Stimulated activated CD8-positive, alpha-beta memory T cell treated with anti-CD3 and anti-CD28 coated beads, Interleukin-12 subunit alpha, Interleukin-12 subunit beta, amount 100 ng/mL, for 1 hour (primary cell): ENCODE data around the gene ARHGAP30.
A peak's percentile ranks its signal among the peaks of the same experiment; 100 is the strongest.

ENCODE experiments used
- DNase-seq: peaks from one replicate; pipeline ENCODE4 v3.0.0-alpha.2; 2020; ENCODE audit warnings: low read depth

Gene ARHGAP30

DNA sequence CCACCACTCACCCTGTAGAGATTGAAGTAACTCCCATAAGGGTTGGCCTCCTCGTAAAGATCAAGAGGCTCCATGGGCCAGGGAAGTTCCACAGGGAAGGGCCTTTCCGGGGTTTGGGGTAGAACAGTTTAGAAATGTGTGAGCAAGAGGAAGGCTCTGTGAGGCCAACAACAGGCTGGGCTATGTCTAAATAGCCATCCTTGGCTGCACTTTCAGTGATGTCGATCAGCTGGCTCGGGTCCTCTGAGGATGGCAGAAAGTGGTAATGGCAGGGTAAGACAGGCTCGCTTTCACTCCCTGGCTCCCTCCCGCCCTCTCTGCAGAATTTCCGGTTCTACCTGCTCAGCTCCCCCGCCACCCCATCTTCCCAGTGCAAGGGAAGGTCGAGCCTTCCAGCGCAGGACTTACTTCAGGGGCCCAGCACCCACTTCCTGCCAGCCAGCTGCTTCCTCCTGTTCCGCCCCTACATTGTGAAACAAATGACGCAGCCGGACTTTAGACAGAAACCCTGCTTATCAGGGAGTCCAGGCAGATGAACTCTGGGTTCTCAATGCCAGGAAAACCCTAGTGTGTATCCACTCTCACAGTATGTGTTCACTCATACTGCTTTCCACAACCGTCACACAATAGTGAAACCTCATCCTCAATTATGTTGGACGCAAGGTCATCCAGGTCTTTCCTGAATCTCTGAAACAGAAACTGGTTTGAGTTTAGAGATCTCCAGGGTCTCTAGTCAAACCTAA is 56.0 kb downstream of the ARHGAP30 start:
- peak; percentile 26 for DNase-seq

GRCh38 chr1:161013131-161013487 is 56.6 kb downstream of the ARHGAP30 start:
- DNase-seq = no peak

- no peak for DNase-seq
Measured at GRCh38 chr1:161012420-161012819, 57.3 kb downstream of the ARHGAP30 start.

DNA sequence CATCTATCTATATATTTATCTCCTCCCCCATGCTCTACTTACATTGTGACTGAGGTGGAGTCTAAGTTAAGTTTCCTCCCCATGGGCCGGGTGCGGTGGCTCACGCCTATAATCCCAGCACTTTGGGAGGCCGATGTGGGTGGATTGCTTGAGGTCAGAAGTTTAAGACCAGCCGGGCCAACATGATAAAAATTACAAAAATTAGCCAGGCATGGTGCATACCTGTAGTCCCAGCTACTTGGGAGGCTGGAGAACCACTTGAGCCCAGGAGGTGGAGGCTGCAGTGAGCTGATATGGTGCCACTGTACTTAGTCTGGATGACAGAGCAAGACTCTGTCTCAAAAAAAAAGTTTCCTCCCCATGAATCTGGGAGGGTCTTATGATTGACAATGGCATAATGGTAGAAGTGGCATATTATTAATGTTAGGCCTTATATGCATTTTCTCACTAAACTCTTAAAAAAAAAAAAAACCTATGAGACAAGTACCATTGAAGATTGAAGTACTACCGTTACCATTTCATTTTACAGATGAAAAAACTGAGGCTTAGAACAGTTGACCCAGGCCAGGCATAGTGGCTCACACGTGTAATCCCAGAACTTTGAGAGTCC is 60.0 kb downstream of the ARHGAP30 start:
- DNase-seq = no peak

DNA sequence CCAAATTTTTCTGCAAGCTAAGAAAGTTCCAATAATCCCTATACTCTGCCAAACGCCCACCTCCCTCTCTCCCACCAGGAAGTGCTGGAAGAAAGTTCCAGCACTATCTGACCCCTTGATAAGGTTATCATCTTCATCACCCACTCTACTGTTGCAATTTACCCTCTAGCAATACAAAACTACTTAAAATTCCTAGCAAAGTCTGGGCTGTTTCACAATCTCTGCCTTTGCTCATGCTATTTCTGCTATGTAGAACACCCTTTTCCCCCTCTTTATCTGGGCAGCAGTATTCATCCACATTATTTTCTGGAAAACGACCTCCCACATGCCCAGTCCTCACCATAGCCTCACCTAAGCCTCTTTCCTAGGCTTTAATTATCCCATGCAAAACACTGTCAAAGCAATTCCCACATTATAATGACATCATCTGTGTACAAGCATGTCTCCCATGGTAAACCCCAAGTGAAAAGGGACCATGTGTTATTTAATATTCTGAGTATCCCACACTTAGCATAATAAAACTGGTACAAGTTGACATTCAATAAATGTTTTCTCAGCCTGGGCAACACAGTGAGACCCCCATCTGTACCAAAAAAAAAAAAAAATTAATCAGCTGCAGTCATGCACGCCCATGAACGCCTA is 60.7 kb downstream of the ARHGAP30 start:
- no peak for DNase-seq

- no peak for DNase-seq
Measured at GRCh38 chr1:161007369-161007768, 62.3 kb downstream of the ARHGAP30 start.

DNA sequence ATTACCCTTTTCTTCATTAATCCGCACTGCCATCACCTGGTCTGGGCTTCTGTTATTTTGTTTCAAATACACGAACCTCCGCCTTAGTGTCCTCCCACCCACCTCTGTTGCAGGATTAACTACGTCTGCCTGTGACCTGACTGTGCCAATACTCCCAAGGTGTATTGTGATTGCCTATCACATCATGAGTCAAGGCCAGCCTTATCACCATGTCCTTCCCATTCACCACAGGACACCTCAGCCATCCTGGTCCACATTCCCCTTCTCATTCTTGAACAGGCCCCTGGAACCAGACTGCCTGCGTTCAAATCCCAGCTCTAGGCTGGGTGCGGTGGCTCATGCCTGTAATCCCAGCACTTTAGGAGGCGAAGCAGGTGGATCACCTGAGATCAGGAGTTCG is 63.1 kb downstream of the ARHGAP30 start:
- DNase-seq = no peak

DNA sequence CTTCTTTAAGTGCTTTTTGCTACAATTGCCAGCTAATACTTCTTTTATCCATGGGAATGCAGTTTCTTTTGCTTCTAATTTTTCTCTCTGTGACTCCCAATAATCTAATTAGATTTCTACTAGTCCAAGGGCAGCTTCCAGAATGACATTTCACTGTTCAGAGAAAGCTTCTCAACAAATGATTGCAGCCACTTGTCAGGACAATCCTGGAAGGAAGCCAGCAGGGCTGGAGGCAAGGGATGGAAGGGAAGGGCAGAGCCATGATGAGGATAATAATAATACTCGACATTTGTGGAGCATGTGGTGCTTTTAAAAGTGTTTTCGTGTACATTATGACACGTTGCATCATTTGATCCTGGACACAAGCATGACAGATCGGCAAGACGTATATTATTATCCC is 68.2 kb downstream of the ARHGAP30 start:
- DNase-seq = no peak

- DNase-seq = no peak
Measured at GRCh38 chr1:161000736-161001480, 68.8 kb downstream of the ARHGAP30 start.

DNA sequence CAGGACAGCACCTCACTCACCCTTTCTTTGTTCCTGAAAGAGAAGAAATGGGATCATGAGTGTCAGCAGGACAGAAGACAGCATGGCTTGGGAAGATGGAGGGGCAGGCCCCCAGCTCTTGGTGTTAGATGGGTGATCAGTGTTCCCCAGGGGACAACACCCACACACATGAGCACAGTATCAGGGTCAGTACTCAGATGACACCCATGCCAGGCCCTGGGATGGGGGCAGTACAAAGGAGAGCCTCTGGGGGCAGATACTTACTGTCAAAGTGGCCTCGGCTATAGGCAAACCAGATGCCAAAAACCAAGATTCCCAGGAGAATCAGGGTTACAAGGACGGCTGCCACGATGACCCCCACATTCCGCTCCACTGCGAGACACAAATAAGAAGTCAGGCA is 70.3 kb downstream of the ARHGAP30 start:
- DNase-seq = no peak

DNA sequence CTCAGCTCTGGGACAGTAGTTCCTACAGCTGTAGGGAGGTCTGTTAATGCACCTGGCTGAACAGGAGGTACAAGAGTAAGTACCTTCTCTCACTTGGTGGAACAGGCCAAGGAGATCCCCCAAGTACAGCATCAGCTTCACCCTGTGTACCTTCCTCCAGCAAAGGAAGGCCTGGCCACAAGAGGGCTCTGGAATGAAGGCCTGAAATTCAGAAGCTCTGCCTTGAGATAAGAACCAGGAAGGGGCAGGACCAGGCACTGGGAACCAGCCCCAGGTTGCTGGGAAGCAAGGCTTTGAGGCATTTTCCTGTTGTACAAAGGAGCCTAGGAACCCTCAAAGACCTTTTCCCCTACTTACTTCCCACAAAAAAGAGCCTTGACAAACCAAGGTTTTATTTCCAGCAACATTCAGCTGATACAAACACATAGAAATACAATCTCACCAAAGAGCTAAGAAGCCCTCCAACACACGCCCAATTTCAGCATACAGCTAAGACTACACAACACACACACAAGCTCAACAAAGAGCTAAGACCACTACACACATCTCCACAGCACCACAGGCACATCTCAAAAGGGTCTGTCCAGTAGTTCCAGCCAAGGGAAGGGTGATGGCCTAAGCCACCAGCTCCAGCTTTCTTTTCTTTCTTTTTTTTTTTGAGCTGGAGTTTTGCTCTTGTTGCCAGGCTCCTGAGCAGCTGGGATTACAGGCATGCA is 72.2 kb downstream of the ARHGAP30 start:
- peak; percentile 20 for DNase-seq
